HEK293 (cell line): ENCODE measurements around the gene ZNF536.
"Not testable (repeated sequence)": the region's sequence is repeated elsewhere in the genome, so short reads cannot be mapped to it uniquely, and the experiment has no call there.

Source experiments
- ZNF558 ChIP-seq: fragments of 450-650 bp; formaldehyde crosslinking; IDR thresholded peaks from 2 replicates; pipeline ENCODE4 v1.5.1; 2016; ENCODE audit warnings: missing biosample characterization, missing genetic modification characterization
- ZNF791 ChIP-seq: fragments of 450-650 bp; formaldehyde crosslinking; IDR thresholded peaks from 2 replicates; pipeline ENCODE4 v1.5.1; 2016; ENCODE audit warnings: missing biosample characterization, missing genetic modification characterization
- TF ChIP-seq, protein P1 (sequence below): fragments of 450-650 bp; formaldehyde crosslinking; IDR thresholded peaks from 2 replicates; pipeline ENCODE4 v1.5.1; 2016; ENCODE audit warnings: missing biosample characterization, missing genetic modification characterization

DNA sequence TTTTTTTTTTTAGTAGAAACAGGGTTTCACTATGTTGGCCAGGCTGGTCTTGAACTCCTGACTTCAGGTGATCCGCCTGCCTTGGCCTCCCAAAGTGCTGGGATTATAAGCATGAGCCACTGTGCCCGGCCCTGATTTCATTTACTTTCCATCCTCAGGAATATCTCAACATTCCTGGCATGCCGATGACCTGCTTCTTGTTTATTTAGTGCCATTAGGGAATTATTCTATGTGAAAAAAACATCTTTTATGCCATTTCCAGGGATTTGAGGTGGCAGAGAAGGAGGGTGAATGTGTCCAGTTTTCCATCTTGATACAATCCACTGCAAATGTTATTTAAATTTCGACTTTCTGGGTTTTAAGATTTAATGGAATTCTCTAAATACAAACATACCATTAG is 45.0 kb downstream of the ZNF536 start:
- TF ChIP-seq, protein P1, sequence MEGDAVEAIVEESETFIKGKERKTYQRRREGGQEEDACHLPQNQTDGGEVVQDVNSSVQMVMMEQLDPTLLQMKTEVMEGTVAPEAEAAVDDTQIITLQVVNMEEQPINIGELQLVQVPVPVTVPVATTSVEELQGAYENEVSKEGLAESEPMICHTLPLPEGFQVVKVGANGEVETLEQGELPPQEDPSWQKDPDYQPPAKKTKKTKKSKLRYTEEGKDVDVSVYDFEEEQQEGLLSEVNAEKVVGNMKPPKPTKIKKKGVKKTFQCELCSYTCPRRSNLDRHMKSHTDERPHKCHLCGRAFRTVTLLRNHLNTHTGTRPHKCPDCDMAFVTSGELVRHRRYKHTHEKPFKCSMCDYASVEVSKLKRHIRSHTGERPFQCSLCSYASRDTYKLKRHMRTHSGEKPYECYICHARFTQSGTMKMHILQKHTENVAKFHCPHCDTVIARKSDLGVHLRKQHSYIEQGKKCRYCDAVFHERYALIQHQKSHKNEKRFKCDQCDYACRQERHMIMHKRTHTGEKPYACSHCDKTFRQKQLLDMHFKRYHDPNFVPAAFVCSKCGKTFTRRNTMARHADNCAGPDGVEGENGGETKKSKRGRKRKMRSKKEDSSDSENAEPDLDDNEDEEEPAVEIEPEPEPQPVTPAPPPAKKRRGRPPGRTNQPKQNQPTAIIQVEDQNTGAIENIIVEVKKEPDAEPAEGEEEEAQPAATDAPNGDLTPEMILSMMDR (tag by site-specific recombination): not testable (repeated sequence)
- not testable (repeated sequence) for TF ChIP-seq ZNF791; ZNF558 (tag by site-specific recombination)
